Parathyroid adenoma (tissue), 2 donors: ENCODE data around the gene GPR162.

Experiments
- H2AFZ ChIP-seq: fragments of 300-600 bp; sonication (generic); one replicate; pipeline ENCODE4 v1.7.0; 2017; ENCODE audit warnings: antibody characterized with exemption, mild to moderate bottlenecking
- H3K27ac ChIP-seq: fragments of 300-600 bp; sonication (generic); one replicate; pipeline ENCODE4 v1.7.0; 2017
- H3K27me3 ChIP-seq: fragments of 300-600 bp; sonication (generic); one replicate; pipeline ENCODE4 v1.7.0; 2017; ENCODE audit warnings: low read length; ENCODE audit not compliant: control insufficient read depth, insufficient read depth
- H3K36me3 ChIP-seq: fragments of 300-600 bp; sonication (generic); one replicate; pipeline ENCODE4 v1.7.0; 2017; ENCODE audit warnings: low read length; ENCODE audit not compliant: control insufficient read depth, insufficient read depth
- H3K4me1 ChIP-seq: fragments of 300-600 bp; sonication (generic); one replicate; pipeline ENCODE4 v1.7.0; 2017; ENCODE audit warnings: control low read depth
- H3K4me2 ChIP-seq: fragments of 300-600 bp; sonication (generic); one replicate; pipeline ENCODE4 v1.7.0; 2017; ENCODE audit warnings: low read length
- H3K4me3 ChIP-seq: fragments of 300-600 bp; sonication (generic); one replicate; pipeline ENCODE4 v1.7.0; 2017; ENCODE audit warnings: low read depth, low read length
- H3K79me2 ChIP-seq: fragments of 300-600 bp; sonication (generic); one replicate; pipeline ENCODE4 v1.7.0; 2017; ENCODE audit warnings: control low read depth
- H3K9ac ChIP-seq: fragments of 300-600 bp; sonication (generic); one replicate; pipeline ENCODE4 v1.7.0; 2017; ENCODE audit warnings: mild to moderate bottlenecking
- H3K9me3 ChIP-seq: fragments of 300-600 bp; sonication (generic); one replicate; pipeline ENCODE4 v1.7.0; 2017; ENCODE audit warnings: low read length; ENCODE audit not compliant: control insufficient read depth
- TF ChIP-seq, protein P1 (sequence below): fragments of 300-600 bp; sonication (generic); IDR thresholded peaks from one replicate; pipeline ENCODE4 v1.7.0; 2017; ENCODE audit warnings: antibody characterized with exemption, mild to moderate bottlenecking
- donor health status: primary hyperparathyroidism.

Gene GPR162

GRCh38 chr12:6824085-6824775 lies 2.6 kb downstream of the GPR162 start:
- TF ChIP-seq, protein P1, sequence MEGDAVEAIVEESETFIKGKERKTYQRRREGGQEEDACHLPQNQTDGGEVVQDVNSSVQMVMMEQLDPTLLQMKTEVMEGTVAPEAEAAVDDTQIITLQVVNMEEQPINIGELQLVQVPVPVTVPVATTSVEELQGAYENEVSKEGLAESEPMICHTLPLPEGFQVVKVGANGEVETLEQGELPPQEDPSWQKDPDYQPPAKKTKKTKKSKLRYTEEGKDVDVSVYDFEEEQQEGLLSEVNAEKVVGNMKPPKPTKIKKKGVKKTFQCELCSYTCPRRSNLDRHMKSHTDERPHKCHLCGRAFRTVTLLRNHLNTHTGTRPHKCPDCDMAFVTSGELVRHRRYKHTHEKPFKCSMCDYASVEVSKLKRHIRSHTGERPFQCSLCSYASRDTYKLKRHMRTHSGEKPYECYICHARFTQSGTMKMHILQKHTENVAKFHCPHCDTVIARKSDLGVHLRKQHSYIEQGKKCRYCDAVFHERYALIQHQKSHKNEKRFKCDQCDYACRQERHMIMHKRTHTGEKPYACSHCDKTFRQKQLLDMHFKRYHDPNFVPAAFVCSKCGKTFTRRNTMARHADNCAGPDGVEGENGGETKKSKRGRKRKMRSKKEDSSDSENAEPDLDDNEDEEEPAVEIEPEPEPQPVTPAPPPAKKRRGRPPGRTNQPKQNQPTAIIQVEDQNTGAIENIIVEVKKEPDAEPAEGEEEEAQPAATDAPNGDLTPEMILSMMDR = no peak
- H3K4me3 ChIP-seq = no peak overlapping the region
- H3K4me1 ChIP-seq = peaks cover 16% of the 10 kb centered on the region
- no peaks in the 10 kb centered on the region for H3K9me3 ChIP-seq
- H3K9ac ChIP-seq = no peak overlapping the region
- H3K4me2 ChIP-seq = no peak overlapping the region
- no peak overlapping the region for H2AFZ ChIP-seq
- H3K27me3 ChIP-seq = no peaks in the 10 kb centered on the region
- no peaks in the 10 kb centered on the region for H3K36me3 ChIP-seq
- no peak overlapping the region for H3K27ac ChIP-seq
- H3K79me2 ChIP-seq = no peaks in the 10 kb centered on the region

DNA sequence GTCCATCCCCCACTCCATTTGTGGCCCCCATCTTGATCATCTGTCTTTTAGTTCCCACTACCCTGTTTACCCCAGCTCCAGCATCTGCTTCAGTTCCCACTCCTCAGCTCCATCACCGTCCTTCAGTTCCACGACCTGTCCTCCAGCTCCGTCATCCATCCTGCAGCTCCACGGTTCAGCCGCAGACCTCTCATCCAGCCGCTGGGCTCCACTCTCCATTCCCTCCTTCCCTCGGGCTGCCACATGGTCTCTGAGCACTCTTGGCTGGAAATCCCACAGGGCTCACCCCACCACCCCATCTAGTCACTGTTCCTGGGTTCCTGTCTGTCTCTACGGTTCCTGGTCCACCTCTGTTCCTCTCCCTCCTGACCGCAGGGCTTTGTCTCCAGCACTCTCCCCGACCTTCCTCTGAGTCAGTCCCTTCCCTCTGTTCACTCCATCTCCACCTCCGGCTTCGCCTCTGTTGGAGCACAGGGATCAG lies 3.3 kb downstream of the GPR162 start:
- H3K27me3 ChIP-seq = no peaks in the 10 kb centered on the region
- H2AFZ ChIP-seq = no peak overlapping the region
- TF ChIP-seq, protein P1 = no peak
- H3K9ac ChIP-seq = no peak overlapping the region
- H3K4me1 ChIP-seq = peaks cover 19% of the 10 kb centered on the region
- H3K36me3 ChIP-seq = no peaks in the 10 kb centered on the region
- no peak overlapping the region for H3K4me3 ChIP-seq
- no peaks in the 10 kb centered on the region for H3K79me2 ChIP-seq
- H3K4me2 ChIP-seq = no peak overlapping the region
- no peak overlapping the region for H3K27ac ChIP-seq
- H3K9me3 ChIP-seq = no peaks in the 10 kb centered on the region

- peak overlapping the region; percentile 48 for H2AFZ ChIP-seq
- H3K27ac ChIP-seq = no peak overlapping the region
- TF ChIP-seq, protein P1 = peak; percentile 92
- H3K9me3 ChIP-seq = no peaks in the 10 kb centered on the region
- H3K4me1 ChIP-seq = peaks cover 19% of the 10 kb centered on the region
- no peak overlapping the region for H3K9ac ChIP-seq
- H3K79me2 ChIP-seq = no peaks in the 10 kb centered on the region
- H3K27me3 ChIP-seq = no peaks in the 10 kb centered on the region
- H3K4me3 ChIP-seq = no peak overlapping the region
- H3K36me3 ChIP-seq = no peaks in the 10 kb centered on the region
- no peak overlapping the region for H3K4me2 ChIP-seq
Observed at GRCh38 chr12:6825398-6826124, 3.9 kb downstream of the GPR162 start.

GRCh38 chr12:6826125-6826733 lies 4.6 kb downstream of the GPR162 start:
- Histone ChIP-seq H3K27me3 (no peaks in the 10 kb centered on the region), H3K79me2 (no peaks in the 10 kb centered on the region), H3K4me1 (peaks cover 19% of the 10 kb centered on the region), H2AFZ (no peak overlapping the region), H3K9me3 (no peaks in the 10 kb centered on the region), H3K4me2 (no peak overlapping the region), H3K36me3 (no peaks in the 10 kb centered on the region), H3K27ac (no peak overlapping the region), H3K9ac (no peak overlapping the region), H3K4me3 (no peak overlapping the region)
- TF ChIP-seq, protein P1 = no peak
